B cell (primary cell): ENCODE measurements around the gene RXFP1. TPM values are rescaled to one million over a fixed set of nuclear protein-coding genes. Genes with fewer than 3 reads are reported as not detected.
"Not testable (repeated sequence)": the region's sequence is repeated elsewhere in the genome, so short reads cannot be mapped to it uniquely, and the experiment has no call there.

Source experiments
- ATAC-seq: fragments of 200-7000 bp; cut with Tn5 transposase; one replicate; pipeline ENCODE4 v1.10.0; 2021; ENCODE audit warnings: low read depth, mild to moderate bottlenecking, moderate number of reproducible peaks, moderate library complexity
- CTCF ChIA-PET: fragments of 350-600 bp; sonication (Branson Sonifier 250); formaldehyde crosslinking; loops from one replicate; lab custom pipeline; 2021; ENCODE audit warnings: antibody characterized with exemption, inconsistent platforms; lab: Charles Lee
- POLR2A ChIA-PET: fragments of 350-600 bp; sonication (Branson Sonifier 250); formaldehyde crosslinking; loops from one replicate; lab custom pipeline; 2021; ENCODE audit warnings: antibody characterized with exemption; lab: Charles Lee
- DNase-seq: peaks from one replicate; pipeline ENCODE4 v3.0.0; 2013
- H2AFZ ChIP-seq: 2 replicates; pipeline ENCODE4 v1.6.1; 2012; ENCODE audit warnings: mild to moderate bottlenecking, low read depth, low read length; ENCODE audit not compliant: insufficient read depth, poor library complexity, severe bottlenecking
- H3K27ac ChIP-seq, 2 donors: 1 replicate in 1 of 2; 2 replicates in 1 of 2; pipeline ENCODE4 v1.5.1; 2012 to 2013; ENCODE audit warnings: low read length in 2 of 2, mild to moderate bottlenecking in 2 of 2, moderate library complexity in 1 of 2
- H3K27me3 ChIP-seq, 4 experiments: fragments of 200-600 bp in 1 of 4; sonication (generic) in 1 of 4; replicated peaks in 1 of 4; 1 replicate in 2 of 4; 2 replicates in 2 of 4; pipeline versions ENCODE4 v1.6.1 to v1.7.0; 2013 to 2016; ENCODE audit warnings: low read length in 3 of 4, mild to moderate bottlenecking in 2 of 4, mixed read lengths in 1 of 4, moderate library complexity in 1 of 4; ENCODE audit not compliant: insufficient read depth in 4 of 4, control insufficient read depth in 3 of 4; ENCODE audit errors: control extremely low read depth in 1 of 4
- H3K36me3 ChIP-seq, 2 experiments: replicated peaks in 1 of 2; 1 replicate in 1 of 2; 2 replicates in 1 of 2; pipeline versions ENCODE4 v1.6.1 to v1.7.1; 2013; ENCODE audit warnings: low read length in 1 of 2; ENCODE audit not compliant: insufficient read depth in 2 of 2, control insufficient read depth in 1 of 2; ENCODE audit errors: control extremely low read depth in 1 of 2, extremely low read depth in 1 of 2
- H3K4me1 ChIP-seq, 2 donors: fragments of 200-600 bp in 1 of 2; sonication (generic) in 1 of 2; 1 replicate in 1 of 2; 2 replicates in 1 of 2; pipeline versions ENCODE4 v1.5.1 to v1.6.1; 2013 to 2017; ENCODE audit warnings: low read length in 2 of 2; ENCODE audit not compliant: control insufficient read depth in 2 of 2, insufficient read depth in 2 of 2
- H3K4me2 ChIP-seq: replicated peaks from 2 replicates; pipeline ENCODE3; 2012; ENCODE audit warnings: mild to moderate bottlenecking, low read depth, low read length; ENCODE audit not compliant: poor library complexity, severe bottlenecking
- H3K4me3 ChIP-seq, 5 experiments: fragments of 200-600 bp in 1 of 5; sonication (generic) in 1 of 5; 1 replicate in 3 of 5; 2 replicates in 2 of 5; pipeline versions ENCODE4 v1.5.1 to v1.7.0; 2011 to 2016; ENCODE audit warnings: low read length in 4 of 5, mild to moderate bottlenecking in 4 of 5, low read depth in 2 of 5, control low read depth in 1 of 5, moderate library complexity in 1 of 5; ENCODE audit not compliant: insufficient read depth in 1 of 5; ENCODE audit errors: control extremely low read depth in 1 of 5, extremely low read depth in 1 of 5
- H3K79me2 ChIP-seq: fragments of 200-600 bp; sonication (generic); one replicate; pipeline ENCODE4 v1.6.0; 2016; ENCODE audit warnings: low read length; ENCODE audit not compliant: control insufficient read depth, insufficient read depth
- H3K9ac ChIP-seq: fragments of 200-600 bp; sonication (generic); 2 replicates; pipeline ENCODE4 v1.6.1; 2017; ENCODE audit warnings: mild to moderate bottlenecking, low read length, moderate library complexity
- H3K9me3 ChIP-seq, 3 donors: one replicate each; pipeline versions ENCODE4 v1.6.1 to v1.7.1; 2013; ENCODE audit warnings: low read length in 2 of 3; ENCODE audit not compliant: control insufficient read depth in 2 of 3, insufficient read depth in 1 of 3; ENCODE audit errors: control extremely low read depth in 1 of 3
- H4K20me1 ChIP-seq: 2 replicates; pipeline ENCODE4 v1.6.0; 2012; ENCODE audit warnings: mild to moderate bottlenecking, low read length; ENCODE audit not compliant: insufficient read depth, control insufficient read depth, poor library complexity, severe bottlenecking
- H3K27ac Mint-ChIP-seq: one replicate; pipeline ENCODE4 v1.8.0; 2021; ENCODE audit warnings: mixed read lengths
- H3K27me3 Mint-ChIP-seq: one replicate; pipeline ENCODE4 v1.8.0; 2021; ENCODE audit warnings: mixed read lengths
- H3K4me1 Mint-ChIP-seq: one replicate; pipeline ENCODE4 v1.8.0; 2021; ENCODE audit warnings: mixed read lengths
- H3K4me3 Mint-ChIP-seq: one replicate; pipeline ENCODE4 v1.8.0; 2021; ENCODE audit warnings: mixed read lengths
- H3K9me3 Mint-ChIP-seq: one replicate; pipeline ENCODE4 v1.8.0; 2022; ENCODE audit warnings: mixed read lengths; ENCODE audit not compliant: insufficient read depth
- EZH2 ChIP-seq: IDR thresholded peaks from 2 replicates; pipeline ENCODE4 v1.6.1; 2012; ENCODE audit warnings: borderline replicate concordance, low read depth, mild to moderate bottlenecking, moderate library complexity, low read length; ENCODE audit not compliant: insufficient read depth, poor library complexity, severe bottlenecking
- WGBS: methylation state at CpG from one replicate; pipeline ENCODE4 v1.1.5; 2013; ENCODE audit warnings: missing lambda C conversion rate; ENCODE audit not compliant: insufficient coverage; 5-methylcytosine and 5-hydroxymethylcytosine counted together
- intact Hi-C: fragments of 100-400 bp; cut with micrococcal nuclease; formaldehyde crosslinking; loops from one replicate; pipeline ENCODE4 v1.10.0; 2022
- polyA plus RNA-seq: library from polyadenylated mRNA; depleted of rRNA; stranded (reverse); fragments of >200 nt; gene quantifications from 2 replicates; pipeline ENCODE4 v1.2.3, GENCODE V29; 2012
- total RNA-seq, 2 donors: library from RNA; stranded (reverse); fragments of 120-200 nt in 1 of 2; gene quantifications; 1 replicate in 1 of 2; 2 replicates in 1 of 2; pipeline versions ENCODE4 v1.2.3 to v1.2.4, GENCODE V29; 2013 to 2022
- TF ChIP-seq, protein P1 (sequence below): fragments of 200-600 bp; IDR thresholded peaks from one replicate; pipeline ENCODE4 v1.8.0; 2022; ENCODE audit warnings: antibody characterized with exemption, mild to moderate bottlenecking

Gene RXFP1
- total and polyA plus RNA-seq, 2 donors (not counting 1 experiment from before 2014, with no cell fraction given): not detected

DNA sequence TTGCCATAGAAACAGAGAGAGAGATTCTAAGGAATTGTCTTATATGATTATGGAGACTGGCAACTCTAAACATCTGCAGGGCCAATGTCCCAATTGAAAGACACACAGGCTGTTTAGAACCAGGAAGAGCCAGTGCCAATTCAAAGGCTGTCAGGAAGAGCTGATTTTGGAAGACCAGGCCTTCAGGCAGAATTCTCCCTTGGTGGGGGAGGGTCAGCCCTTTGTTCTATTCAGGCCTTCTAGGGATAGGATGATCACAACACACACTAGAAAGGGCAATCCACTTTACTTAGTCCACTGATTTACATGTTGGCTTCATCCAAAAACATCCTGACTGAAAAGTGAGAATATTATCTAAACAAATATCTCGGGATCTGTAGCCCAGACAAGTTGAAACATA lies 134.8 kb downstream of the RXFP1 start:
- Histone ChIP-seq H2AFZ (no peak overlapping the region), H3K27ac (no peak overlapping the region), H3K9me3 (no peaks in the 10 kb centered on the region), H3K36me3 (no peaks in the 10 kb centered on the region), H4K20me1 (no peaks in the 10 kb centered on the region), H3K79me2 (no peaks in the 10 kb centered on the region), H3K4me3 (no peak overlapping the region), H3K4me1 (no peaks in the 10 kb centered on the region), H3K4me2 (no peak overlapping the region), H3K27me3 (no peaks in the 10 kb centered on the region), H3K9ac (no peak overlapping the region)
- peaks cover 29% of the 10 kb centered on the region for H3K27me3 Mint-ChIP-seq
- TF ChIP-seq, protein P1, sequence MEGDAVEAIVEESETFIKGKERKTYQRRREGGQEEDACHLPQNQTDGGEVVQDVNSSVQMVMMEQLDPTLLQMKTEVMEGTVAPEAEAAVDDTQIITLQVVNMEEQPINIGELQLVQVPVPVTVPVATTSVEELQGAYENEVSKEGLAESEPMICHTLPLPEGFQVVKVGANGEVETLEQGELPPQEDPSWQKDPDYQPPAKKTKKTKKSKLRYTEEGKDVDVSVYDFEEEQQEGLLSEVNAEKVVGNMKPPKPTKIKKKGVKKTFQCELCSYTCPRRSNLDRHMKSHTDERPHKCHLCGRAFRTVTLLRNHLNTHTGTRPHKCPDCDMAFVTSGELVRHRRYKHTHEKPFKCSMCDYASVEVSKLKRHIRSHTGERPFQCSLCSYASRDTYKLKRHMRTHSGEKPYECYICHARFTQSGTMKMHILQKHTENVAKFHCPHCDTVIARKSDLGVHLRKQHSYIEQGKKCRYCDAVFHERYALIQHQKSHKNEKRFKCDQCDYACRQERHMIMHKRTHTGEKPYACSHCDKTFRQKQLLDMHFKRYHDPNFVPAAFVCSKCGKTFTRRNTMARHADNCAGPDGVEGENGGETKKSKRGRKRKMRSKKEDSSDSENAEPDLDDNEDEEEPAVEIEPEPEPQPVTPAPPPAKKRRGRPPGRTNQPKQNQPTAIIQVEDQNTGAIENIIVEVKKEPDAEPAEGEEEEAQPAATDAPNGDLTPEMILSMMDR: no peak
- TF ChIP-seq EZH2: no peak
- intact Hi-C loops: no loop called here
- no peak for DNase-seq
- WGBS: no CpG with 5 or more reads among the region's 1 CpG
- H3K27ac Mint-ChIP-seq: no peak overlapping the region
- ChIA-PET POLR2A (no interaction called here), CTCF (no interaction called here)
- H3K9me3 Mint-ChIP-seq: no peaks in the 10 kb centered on the region
- peaks cover 6% of the 10 kb centered on the region for H3K4me1 Mint-ChIP-seq
- H3K4me3 Mint-ChIP-seq: no peak overlapping the region
- no peak for ATAC-seq

DNA sequence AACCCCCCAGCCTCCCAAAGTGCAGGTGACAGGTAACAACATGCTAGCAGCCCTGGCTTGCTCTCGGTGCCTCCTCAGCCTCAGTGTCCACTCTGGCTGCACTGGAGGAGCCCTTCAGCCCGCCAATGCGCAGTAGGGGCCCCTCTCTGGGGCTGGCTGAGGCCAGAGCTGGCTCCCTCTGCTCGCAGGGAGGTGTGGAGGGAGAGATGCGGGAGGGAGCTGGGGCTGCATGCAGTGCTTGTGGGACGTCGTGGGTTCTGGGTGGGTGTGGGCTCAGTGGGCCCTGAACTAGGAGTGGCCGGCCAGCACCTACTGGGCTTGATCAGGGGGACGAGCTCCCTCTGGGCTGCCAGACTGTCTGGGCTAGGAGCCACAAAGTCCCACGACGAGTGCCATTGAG lies 135.6 kb downstream of the RXFP1 start:
- DNase-seq (no peak), ATAC-seq (no peak)
- no peaks in the 10 kb centered on the region for H3K9me3 Mint-ChIP-seq
- Histone ChIP-seq H3K9ac (no peak overlapping the region), H3K4me3 (no peak overlapping the region), H3K27me3 (no peaks in the 10 kb centered on the region), H2AFZ (no peak overlapping the region), H3K9me3 (no peaks in the 10 kb centered on the region), H3K4me1 (no peaks in the 10 kb centered on the region), H3K36me3 (no peaks in the 10 kb centered on the region), H3K79me2 (no peaks in the 10 kb centered on the region), H4K20me1 (no peaks in the 10 kb centered on the region), H3K27ac (no peak overlapping the region), H3K4me2 (no peak overlapping the region)
- no peak overlapping the region for H3K4me3 Mint-ChIP-seq
- intact Hi-C loops: no loop called here
- POLR2A ChIA-PET: no interaction called here
- peaks cover 6% of the 10 kb centered on the region for H3K4me1 Mint-ChIP-seq
- TF ChIP-seq, protein P1: no peak
- TF ChIP-seq EZH2: no peak
- no peak overlapping the region for H3K27ac Mint-ChIP-seq
- peaks cover 29% of the 10 kb centered on the region for H3K27me3 Mint-ChIP-seq
- CTCF ChIA-PET: no interaction called here
- WGBS: 95% methylated on average over 11 of the region's 11 CpGs

DNA sequence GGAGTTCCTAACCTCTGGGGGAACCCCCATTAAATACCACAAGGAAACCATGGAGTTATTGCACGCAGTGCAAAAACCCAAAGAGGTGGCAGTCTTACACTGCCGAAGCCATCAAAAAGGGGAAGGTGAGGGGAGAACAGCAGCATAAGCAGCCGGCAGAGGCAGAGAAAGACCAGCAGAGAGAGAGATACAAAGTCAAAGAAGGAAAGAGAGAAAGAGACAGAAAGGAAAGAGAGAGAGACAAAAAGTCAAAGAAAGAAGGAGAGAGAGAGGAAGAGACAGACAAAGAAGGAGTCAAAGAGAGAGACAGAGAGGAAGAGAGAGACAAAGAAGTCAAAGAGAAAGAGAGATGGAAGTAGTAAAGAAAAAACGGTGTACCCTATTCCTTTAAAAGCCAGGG lies 141.6 kb downstream of the RXFP1 start:
- POLR2A ChIA-PET, H3K4me1 ChIP-seq, H4K20me1 ChIP-seq, H3K4me1 Mint-ChIP-seq, H2AFZ ChIP-seq, CTCF ChIA-PET, H3K9me3 Mint-ChIP-seq, H3K27ac ChIP-seq, H3K4me3 ChIP-seq, H3K79me2 ChIP-seq, H3K9ac ChIP-seq, ATAC-seq, H3K4me3 Mint-ChIP-seq, intact Hi-C loops, H3K9me3 ChIP-seq, H3K27me3 ChIP-seq, H3K4me2 ChIP-seq, H3K36me3 ChIP-seq, H3K27ac Mint-ChIP-seq, DNase-seq: not testable (repeated sequence)
- peaks cover 17% of the 10 kb centered on the region for H3K27me3 Mint-ChIP-seq
- WGBS: 7% methylated on average over 2 of the region's 4 CpGs
